WTC11 (cell line): ENCODE data around the gene AAGAB. TPM values are rescaled to one million over a fixed set of nuclear protein-coding genes. Genes with fewer than 3 reads are reported as not detected.

Experiments
- ATAC-seq: fragments of 200-7000 bp; cut with Tn5 transposase; 2 replicates; pipeline ENCODE4 v1.10.0; 2021; ENCODE audit warnings: mild to moderate bottlenecking, moderate library complexity
- CTCF ChIA-PET: fragments of 300-600 bp; sonication (Branson Sonifier 250); formaldehyde crosslinking; loops from one replicate; lab custom pipeline; 2021; ENCODE audit warnings: antibody characterized with exemption; lab: Charles Lee
- POLR2A ChIA-PET: fragments of 350-600 bp; sonication (Branson Sonifier 250); formaldehyde crosslinking; loops from one replicate; lab custom pipeline; 2021; ENCODE audit warnings: antibody characterized with exemption; lab: Charles Lee
- DNase-seq: peaks from one replicate; pipeline ENCODE4 v3.0.0; 2021; ENCODE audit warnings: low spot score
- H3K27ac Mint-ChIP-seq: 2 replicates; pipeline ENCODE4 v1.8.0; 2021; ENCODE audit warnings: mixed read lengths
- H3K27me3 Mint-ChIP-seq: 2 replicates; pipeline ENCODE4 v1.8.0; 2021; ENCODE audit warnings: low read depth, mild to moderate bottlenecking, moderate library complexity, mixed read lengths
- H3K36me3 Mint-ChIP-seq: 2 replicates; pipeline ENCODE4 v1.8.0; 2021; ENCODE audit warnings: mixed read lengths
- H3K4me1 Mint-ChIP-seq: 2 replicates; pipeline ENCODE4 v1.8.0; 2022; ENCODE audit warnings: mixed read lengths
- H3K4me3 Mint-ChIP-seq: 2 replicates; pipeline ENCODE4 v1.8.0; 2021; ENCODE audit warnings: mild to moderate bottlenecking, moderate library complexity, mixed read lengths
- H3K9me3 Mint-ChIP-seq: 2 replicates; pipeline ENCODE4 v1.8.0; 2021; ENCODE audit warnings: mixed read lengths
- AR ChIP-seq: fragments of 250-450 bp; sonication (Bioruptor Pico); IDR thresholded peaks from 2 replicates; pipeline ENCODE4 v1.9.0; 2021; ENCODE audit warnings: mild to moderate bottlenecking
- CREB1 ChIP-seq: sonication (generic); formaldehyde crosslinking; IDR thresholded peaks from 2 replicates; pipeline ENCODE4 v1.8.0; 2023; ENCODE audit warnings: mild to moderate bottlenecking, missing genetic modification reagents
- ESRRA ChIP-seq: sonication (generic); formaldehyde crosslinking; IDR thresholded peaks from 2 replicates; pipeline ENCODE4 v1.8.1; 2022; ENCODE audit warnings: mild to moderate bottlenecking, missing genetic modification reagents, borderline replicate concordance
- FOXK1 ChIP-seq: sonication (generic); formaldehyde crosslinking; IDR thresholded peaks from 2 replicates; pipeline ENCODE4 v1.8.0; 2022; ENCODE audit warnings: mild to moderate bottlenecking, moderate library complexity, missing genetic modification reagents
- FOXP1 ChIP-seq: sonication (generic); formaldehyde crosslinking; IDR thresholded peaks from 2 replicates; pipeline ENCODE4 v1.8.0; 2022; ENCODE audit warnings: missing genetic modification reagents, mild to moderate bottlenecking, moderate library complexity, borderline replicate concordance
- FOXP4 ChIP-seq: sonication (generic); formaldehyde crosslinking; IDR thresholded peaks from 2 replicates; pipeline ENCODE4 v1.8.0; 2022; ENCODE audit warnings: mild to moderate bottlenecking, missing genetic modification reagents
- HMGA2 ChIP-seq: fragments of 250-450 bp; sonication (Bioruptor Pico); IDR thresholded peaks from 2 replicates; pipeline ENCODE4 v1.4.0; 2021; ENCODE audit warnings: mild to moderate bottlenecking, moderate library complexity
- KAT7 ChIP-seq: sonication (generic); formaldehyde crosslinking; IDR thresholded peaks from 2 replicates; pipeline ENCODE4 v1.8.1; 2023; ENCODE audit warnings: missing genetic modification reagents, mild to moderate bottlenecking, borderline replicate concordance
- MAX ChIP-seq: sonication (generic); formaldehyde crosslinking; IDR thresholded peaks from 2 replicates; pipeline ENCODE4 v1.8.0; 2022; ENCODE audit warnings: mild to moderate bottlenecking, missing genetic modification reagents
- NR2C2 ChIP-seq: sonication (generic); formaldehyde crosslinking; IDR thresholded peaks from 2 replicates; pipeline ENCODE4 v1.8.0; 2022; ENCODE audit warnings: mild to moderate bottlenecking, missing genetic modification reagents
- PRDM15 ChIP-seq: sonication (generic); formaldehyde crosslinking; IDR thresholded peaks from 2 replicates; pipeline ENCODE4 v1.8.0; 2022; ENCODE audit warnings: missing genetic modification reagents
- RELA ChIP-seq: sonication (generic); formaldehyde crosslinking; IDR thresholded peaks from 2 replicates; pipeline ENCODE4 v1.8.1; 2022; ENCODE audit warnings: missing genetic modification reagents, mild to moderate bottlenecking, borderline replicate concordance
- RORB ChIP-seq: fragments of 250-450 bp; sonication (Bioruptor Pico); IDR thresholded peaks from 2 replicates; pipeline ENCODE4 v1.9.0; 2021; ENCODE audit warnings: mild to moderate bottlenecking
- SMAD3 ChIP-seq: sonication (generic); formaldehyde crosslinking; IDR thresholded peaks from 2 replicates; pipeline ENCODE4 v1.8.0; 2022; ENCODE audit warnings: missing genetic modification reagents, mild to moderate bottlenecking, borderline replicate concordance
- SMAD4 ChIP-seq: sonication (generic); formaldehyde crosslinking; IDR thresholded peaks from 2 replicates; pipeline ENCODE4 v1.8.0; 2022; ENCODE audit warnings: mild to moderate bottlenecking, missing genetic modification reagents
- ZBTB21 ChIP-seq: sonication (generic); formaldehyde crosslinking; IDR thresholded peaks from 2 replicates; pipeline ENCODE4 v1.8.1; 2023; ENCODE audit warnings: mild to moderate bottlenecking, missing genetic modification reagents, borderline replicate concordance
- ZNF281 ChIP-seq: sonication (generic); formaldehyde crosslinking; IDR thresholded peaks from 2 replicates; pipeline ENCODE4 v1.8.0; 2023; ENCODE audit warnings: mild to moderate bottlenecking, missing genetic modification reagents
- ZNF423 ChIP-seq: fragments of 250-450 bp; sonication (Bioruptor Pico); IDR thresholded peaks from 2 replicates; pipeline ENCODE4 v2.1.2; 2022; ENCODE audit warnings: mild to moderate bottlenecking, moderate library complexity
- total RNA-seq: library from RNA; stranded (reverse); gene quantifications from 3 replicates; pipeline ENCODE4 v1.2.3, GENCODE V29; 2021

AAGAB gene
- total RNA-seq, 1 experiment from 2014 or later, result 41.7 TPM

GRCh38 chr15:67202991-67203390 is 51.5 kb downstream of the AAGAB start:
- Mint-ChIP-seq H3K27me3 (no peaks in the 10 kb centered on the region), H3K27ac (no peak overlapping the region), H3K4me1 (peaks cover 12% of the 10 kb centered on the region), H3K4me3 (no peak overlapping the region), H3K36me3 (peaks cover 9% of the 10 kb centered on the region; the same call in 1 of the 2 replicates), H3K9me3 (no peaks in the 10 kb centered on the region)
- ATAC-seq (no peak), DNase-seq (no peak)
- no peak for TF ChIP-seq SMAD4
- TF ChIP-seq RORB (CRISPR knock-in tag), result no peak
- no peak for TF ChIP-seq ZNF281
- TF ChIP-seq PRDM15 (CRISPR knock-in tag), result no peak
- no peak for TF ChIP-seq HMGA2
- no peak for TF ChIP-seq FOXK1
- ChIA-PET CTCF (no interaction called here), POLR2A (no interaction called here)

- POLR2A ChIA-PET, result no interaction called here
- CTCF ChIA-PET, result interaction anchor here (1.2 kb wide), 1 partner anchor 37 kb away, joined by 3 read pairs; no protein-coding TSS in a partner anchor
These were observed 52.4 kb downstream of the AAGAB start for GRCh38 chr15:67202091-67202490.

GRCh38 chr15:67201136-67201535 is 53.3 kb downstream of the AAGAB start:
- Mint-ChIP-seq H3K27ac (no peak overlapping the region), H3K36me3 (peaks cover 14% of the 10 kb centered on the region), H3K4me3 (no peak overlapping the region), H3K4me1 (peaks cover 12% of the 10 kb centered on the region), H3K27me3 (no peaks in the 10 kb centered on the region), H3K9me3 (no peaks in the 10 kb centered on the region)
- ChIA-PET POLR2A (interaction anchor here (0.6 kb wide), 1 partner anchor 1786 kb away, joined by 3 read pairs; no protein-coding TSS in a partner anchor), CTCF (interaction anchor here (0.7 to 2.1 kb wide), 3 partner anchors 36 to 255 kb away, joined by 3 to 7 read pairs (median 3); no protein-coding TSS in a partner anchor)
- no peak for DNase-seq
- TF ChIP-seq FOXP1 (CRISPR knock-in tag) (no peak), ZNF423 (CRISPR knock-in tag) (no peak), KAT7 (CRISPR knock-in tag) (no peak), CREB1 (CRISPR knock-in tag) (no peak), ZBTB21 (CRISPR knock-in tag) (no peak), MAX (CRISPR knock-in tag) (no peak), RELA (CRISPR knock-in tag) (no peak), FOXP4 (no peak), AR (CRISPR knock-in tag) (no peak), SMAD3 (CRISPR knock-in tag) (no peak)
- ATAC-seq, result no peak

More at GRCh38 chr15:67202091-67202490, 52.4 kb downstream of the AAGAB start:
- DNase-seq (no peak), ATAC-seq (no peak)
- Mint-ChIP-seq H3K36me3 (peaks cover 9% of the 10 kb centered on the region; the same call in 1 of the 2 replicates), H3K27ac (no peak overlapping the region), H3K27me3 (no peaks in the 10 kb centered on the region)
- TF ChIP-seq ESRRA (CRISPR knock-in tag) (no peak), NR2C2 (CRISPR knock-in tag) (no peak)
- TF ChIP-seq, all 79 proteins: peak for 0
- Mint-ChIP-seq H3K4me1 (peaks cover 12% of the 10 kb centered on the region), H3K4me3 (no peak overlapping the region), H3K9me3 (no peaks in the 10 kb centered on the region)
